ENCODE measurements around the gene EEF2. TPM values are rescaled to one million over a fixed set of nuclear protein-coding genes. Genes with fewer than 3 reads are reported as not detected.

Gene EEF2
- total RNA-seq, 2 experiments from 2014 or later: 2,756 to 2,866 TPM

DNA sequence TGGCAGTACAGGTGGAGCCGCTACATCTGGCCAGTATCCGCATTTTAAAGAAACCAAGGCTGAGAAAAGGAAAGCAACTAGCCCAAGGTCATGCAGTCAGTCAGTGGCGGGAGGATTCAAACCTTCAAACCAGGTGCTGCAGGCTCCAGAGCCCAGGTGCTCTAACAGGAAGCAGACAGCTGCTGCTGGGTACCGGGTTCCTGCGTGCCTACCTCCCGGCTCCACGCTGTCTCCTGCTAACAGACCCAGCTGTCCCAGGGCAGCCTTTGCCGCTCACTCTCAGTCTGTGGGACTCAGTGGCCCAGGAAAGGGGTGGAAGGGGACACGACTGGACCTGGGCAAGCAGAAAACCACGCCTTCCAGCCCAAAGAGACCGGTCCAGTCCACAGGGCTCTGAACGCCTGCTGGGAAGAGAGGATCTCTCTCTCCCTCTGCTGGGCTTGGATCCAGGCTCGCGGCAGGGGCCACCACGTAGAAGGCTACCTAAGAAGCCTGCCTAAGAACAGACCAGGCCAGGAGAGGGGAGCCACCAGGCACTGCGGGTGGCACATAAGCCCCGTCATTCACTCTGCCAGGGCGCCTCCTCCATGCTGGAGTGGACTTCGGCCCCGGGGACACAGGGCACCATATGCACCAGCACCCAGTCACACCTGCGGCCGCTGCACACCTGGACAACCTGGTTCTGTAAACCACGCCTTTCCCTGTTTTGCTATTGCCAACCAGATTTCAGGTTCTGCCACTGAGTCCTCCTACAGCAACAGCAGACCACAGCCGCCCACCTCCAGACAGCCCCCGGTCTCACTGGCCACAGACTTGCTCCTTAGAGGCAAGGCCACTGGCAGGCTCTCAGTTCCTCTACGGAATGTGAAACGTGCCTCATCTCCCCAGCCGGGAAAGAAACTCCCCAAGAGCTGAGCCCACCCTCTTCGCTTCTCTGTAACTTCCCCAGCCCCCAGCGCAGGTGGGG is 18.9 kb downstream of the EEF2 start:
- intact Hi-C loops (cut with DNase I, micrococcal nuclease): no loop called here
- no peak overlapping the region for H3K27ac ChIP-seq (ENCODE audit: low read depth in 1 of 2, low read length in 2 of 2)
- no peaks in the 10 kb centered on the region for H3K9me3 ChIP-seq (ENCODE audit: control insufficient read depth in 1 of 2, insufficient read depth in 1 of 2, low read length in 2 of 2)
- Mint-ChIP-seq H3K4me3 (no peak overlapping the region), H3K27me3 (no peaks in the 10 kb centered on the region), H3K36me3 (ENCODE audit: low read depth) (peaks cover 59% of the 10 kb centered on the region), H3K4me1 (ENCODE audit: low read depth) (peaks cover 20% of the 10 kb centered on the region), H3K27ac (no peak overlapping the region), H3K9me3 (no peaks in the 10 kb centered on the region)
- H3K4me1 ChIP-seq (ENCODE audit: insufficient read depth, low read length): peaks cover 31% of the 10 kb centered on the region
- DNase-seq (no peak), ATAC-seq (ENCODE audit: poor library complexity) (no peak)
- no peak overlapping the region for H3K4me3 ChIP-seq (ENCODE audit: low read length)
- TF ChIP-seq, protein P1, sequence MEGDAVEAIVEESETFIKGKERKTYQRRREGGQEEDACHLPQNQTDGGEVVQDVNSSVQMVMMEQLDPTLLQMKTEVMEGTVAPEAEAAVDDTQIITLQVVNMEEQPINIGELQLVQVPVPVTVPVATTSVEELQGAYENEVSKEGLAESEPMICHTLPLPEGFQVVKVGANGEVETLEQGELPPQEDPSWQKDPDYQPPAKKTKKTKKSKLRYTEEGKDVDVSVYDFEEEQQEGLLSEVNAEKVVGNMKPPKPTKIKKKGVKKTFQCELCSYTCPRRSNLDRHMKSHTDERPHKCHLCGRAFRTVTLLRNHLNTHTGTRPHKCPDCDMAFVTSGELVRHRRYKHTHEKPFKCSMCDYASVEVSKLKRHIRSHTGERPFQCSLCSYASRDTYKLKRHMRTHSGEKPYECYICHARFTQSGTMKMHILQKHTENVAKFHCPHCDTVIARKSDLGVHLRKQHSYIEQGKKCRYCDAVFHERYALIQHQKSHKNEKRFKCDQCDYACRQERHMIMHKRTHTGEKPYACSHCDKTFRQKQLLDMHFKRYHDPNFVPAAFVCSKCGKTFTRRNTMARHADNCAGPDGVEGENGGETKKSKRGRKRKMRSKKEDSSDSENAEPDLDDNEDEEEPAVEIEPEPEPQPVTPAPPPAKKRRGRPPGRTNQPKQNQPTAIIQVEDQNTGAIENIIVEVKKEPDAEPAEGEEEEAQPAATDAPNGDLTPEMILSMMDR (IDR thresholded peaks at IDR 0.05): no peak
- peaks cover 59% of the 10 kb centered on the region for H3K36me3 ChIP-seq (ENCODE audit: insufficient read depth, low read length)
- CTCF ChIA-PET: no interaction called here
- POLR2A ChIA-PET: no interaction called here
- H3K27me3 ChIP-seq (ENCODE audit: control insufficient read depth in 1 of 2, insufficient read depth in 2 of 2, low read length in 2 of 2): no peaks in the 10 kb centered on the region

DNA sequence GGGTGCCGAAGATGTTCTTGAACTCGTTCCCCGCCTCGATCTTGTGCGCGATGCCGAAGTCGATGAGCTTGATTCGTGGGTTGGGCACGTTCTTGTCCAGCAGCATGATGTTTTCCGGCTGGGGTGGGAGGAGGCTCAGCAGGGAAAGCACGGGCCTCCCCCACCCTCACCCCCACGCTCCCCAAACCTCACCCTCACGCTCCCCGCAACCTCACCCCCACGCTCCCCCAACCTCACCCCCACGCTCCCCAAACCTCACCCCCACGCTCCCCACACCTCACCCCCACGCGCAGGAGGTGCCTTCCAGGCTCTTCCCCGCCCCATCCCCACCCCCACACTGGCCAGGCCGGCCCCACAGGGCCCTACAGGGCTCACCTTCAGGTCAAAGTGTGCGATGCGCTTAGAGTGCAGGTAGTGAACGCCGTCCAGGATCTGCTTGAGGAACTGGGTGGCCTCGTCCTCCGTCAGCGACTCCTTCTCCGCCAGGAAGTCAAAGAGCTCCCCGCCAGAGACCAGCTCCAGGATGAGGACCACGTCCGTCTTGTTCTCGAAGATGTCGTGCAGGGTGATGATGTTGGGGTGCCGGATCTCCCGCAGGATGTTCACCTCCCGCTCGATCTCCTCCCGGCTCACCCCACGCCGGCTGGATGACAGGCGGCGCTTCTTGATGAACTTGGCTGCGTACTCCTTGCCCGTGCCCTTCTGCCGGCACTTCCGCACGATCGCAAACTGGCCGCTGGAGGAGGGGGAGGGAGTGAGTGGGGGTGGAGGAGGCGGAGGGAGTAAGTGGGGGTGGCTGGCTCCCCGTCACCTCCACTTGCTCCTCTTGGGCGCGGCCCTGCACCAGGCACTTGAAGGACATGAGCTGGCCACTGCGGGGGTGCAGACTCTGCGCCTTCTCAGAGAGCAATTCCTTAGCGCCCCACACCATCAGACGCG is 20.7 kb downstream of the EEF2 start:
- Mint-ChIP-seq H3K4me3 (no peak overlapping the region), H3K36me3 (ENCODE audit: low read depth) (peaks cover 54% of the 10 kb centered on the region), H3K27ac (no peak overlapping the region), H3K9me3 (no peaks in the 10 kb centered on the region), H3K4me1 (ENCODE audit: low read depth) (peaks cover 5% of the 10 kb centered on the region), H3K27me3 (no peaks in the 10 kb centered on the region)
- no peak for DNase-seq
- H3K4me1 ChIP-seq (ENCODE audit: insufficient read depth, low read length): peaks cover 16% of the 10 kb centered on the region
- TF ChIP-seq, protein P1 (IDR thresholded peaks at IDR 0.05): no peak
- H3K4me3 ChIP-seq (ENCODE audit: low read length): no peak overlapping the region
- no peak overlapping the region for H3K27ac ChIP-seq (ENCODE audit: low read depth in 1 of 2, low read length in 2 of 2)
- H3K9me3 ChIP-seq (ENCODE audit: control insufficient read depth in 1 of 2, insufficient read depth in 1 of 2, low read length in 2 of 2): no peaks in the 10 kb centered on the region
- ATAC-seq (ENCODE audit: poor library complexity): no peak
- H3K27me3 ChIP-seq (ENCODE audit: control insufficient read depth in 1 of 2, insufficient read depth in 2 of 2, low read length in 2 of 2): no peaks in the 10 kb centered on the region
- intact Hi-C loops (cut with DNase I, micrococcal nuclease): no loop called here
- ChIA-PET CTCF (no interaction called here), POLR2A (no interaction called here)
- H3K36me3 ChIP-seq (ENCODE audit: insufficient read depth, low read length): peaks cover 75% of the 10 kb centered on the region

DNA sequence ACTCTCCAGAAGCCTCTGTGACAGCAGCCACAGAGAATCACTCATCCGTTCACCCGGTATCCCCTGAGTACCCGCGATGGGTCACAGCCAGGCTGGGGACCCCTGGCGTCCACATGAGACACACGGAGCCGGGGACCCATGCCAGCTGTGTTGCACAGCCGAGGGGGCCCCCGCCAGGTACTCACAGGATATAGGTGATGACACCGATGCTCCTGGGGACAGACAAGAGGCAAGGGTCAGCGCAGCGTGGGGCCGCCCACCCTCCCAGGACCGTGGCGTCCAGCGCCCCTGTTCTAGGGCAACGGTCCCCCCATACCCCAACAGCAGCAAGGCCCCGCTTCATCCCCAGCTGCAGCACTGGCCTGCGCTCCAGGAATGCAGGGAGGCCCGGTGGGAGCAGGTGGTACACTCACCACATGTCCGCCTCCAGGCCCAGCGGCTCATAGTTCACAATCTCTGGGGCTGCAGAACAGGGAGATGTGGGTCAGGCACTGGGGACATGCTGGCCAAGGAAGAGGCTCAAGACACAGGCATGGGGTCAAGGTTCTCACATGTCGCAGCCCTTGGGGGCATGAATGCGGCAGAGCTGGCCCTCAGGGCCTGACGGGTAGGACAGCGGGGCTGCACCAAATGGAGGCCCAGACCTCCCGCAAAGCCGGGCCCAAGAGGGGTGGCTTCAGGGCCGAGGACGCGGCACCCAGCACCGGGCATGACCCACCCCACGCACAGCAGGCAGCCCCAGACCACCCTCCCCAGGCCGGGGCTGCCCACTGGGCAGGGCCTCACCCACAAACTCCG is 21.6 kb downstream of the EEF2 start:
- Histone ChIP-seq H3K27me3 (ENCODE audit: control insufficient read depth in 1 of 2, insufficient read depth in 2 of 2, low read length in 2 of 2) (no peaks in the 10 kb centered on the region), H3K36me3 (ENCODE audit: insufficient read depth, low read length) (peaks cover 79% of the 10 kb centered on the region), H3K4me1 (ENCODE audit: insufficient read depth, low read length) (peaks cover 7% of the 10 kb centered on the region), H3K27ac (ENCODE audit: low read depth in 1 of 2, low read length in 2 of 2) (no peak overlapping the region), H3K9me3 (ENCODE audit: control insufficient read depth in 1 of 2, insufficient read depth in 1 of 2, low read length in 2 of 2) (no peaks in the 10 kb centered on the region), H3K4me3 (ENCODE audit: low read length) (no peak overlapping the region)
- Mint-ChIP-seq H3K4me3 (no peak overlapping the region), H3K27ac (no peak overlapping the region), H3K4me1 (ENCODE audit: low read depth) (no peaks in the 10 kb centered on the region), H3K9me3 (no peaks in the 10 kb centered on the region), H3K27me3 (no peaks in the 10 kb centered on the region), H3K36me3 (ENCODE audit: low read depth) (peaks cover 48% of the 10 kb centered on the region)
- DNase-seq: no peak
- intact Hi-C loops (cut with DNase I, micrococcal nuclease): no loop called here
- ChIA-PET POLR2A (no interaction called here), CTCF (no interaction called here)
- TF ChIP-seq, protein P1 (IDR thresholded peaks at IDR 0.05): no peak
- ATAC-seq (ENCODE audit: poor library complexity): no peak

Measured in CD4-positive, alpha-beta T cell (primary cell).